NOMO-1 (cell line): Measurements from ENCODE around the gene TACO1.

Source experiments
- DNase-seq, 2 experiments: peaks; one replicate each; lab custom pipeline; 2025; ENCODE audit not compliant: unreplicated experiment in 2 of 2; lab: John Stamatoyannopoulos, UW

Gene TACO1

GRCh38 chr17:63634816-63635215 is 34.1 kb downstream of the TACO1 start:
- no peak for DNase-seq

GRCh38 chr17:63635290-63635689 is 34.6 kb downstream of the TACO1 start:
- DNase-seq: no peak

- DNase-seq: no peak
Measured at GRCh38 chr17:63635787-63636186, 35.1 kb downstream of the TACO1 start.

GRCh38 chr17:63639125-63639524 is 38.4 kb downstream of the TACO1 start:
- DNase-seq: no peak

- DNase-seq: no peak
Measured at GRCh38 chr17:63640038-63640437, 39.3 kb downstream of the TACO1 start.

- peak; percentile 91 to 95 for DNase-seq
Measured at GRCh38 chr17:63641692-63642448, 41.2 kb downstream of the TACO1 start.

GRCh38 chr17:63644846-63645245 is 44.2 kb downstream of the TACO1 start:
- DNase-seq: peak in 1 of 2 experiments; percentile 56

GRCh38 chr17:63645775-63646487 is 45.2 kb downstream of the TACO1 start:
- DNase-seq: no peak

GRCh38 chr17:63646488-63646806 is 45.8 kb downstream of the TACO1 start:
- peak; percentile 50 to 94 for DNase-seq

- DNase-seq: no peak
Measured at GRCh38 chr17:63647065-63647725, 46.5 kb downstream of the TACO1 start.

GRCh38 chr17:63647936-63648335 is 47.2 kb downstream of the TACO1 start:
- DNase-seq: no peak

GRCh38 chr17:63649813-63650212 is 49.1 kb downstream of the TACO1 start:
- DNase-seq: peak in 1 of 2 experiments; percentile 21

- DNase-seq: peak in 1 of 2 experiments; percentile 68
Measured at GRCh38 chr17:63652106-63652505, 51.4 kb downstream of the TACO1 start.

GRCh38 chr17:63653050-63653449 is 52.4 kb downstream of the TACO1 start:
- DNase-seq: no peak

GRCh38 chr17:63657786-63658185 is 57.1 kb downstream of the TACO1 start:
- no peak for DNase-seq
